Vagina (tissue), 2 donors: Measurements from ENCODE around the gene ZNF536.

ENCODE experiments used
- POLR2A ChIP-seq, 2 donors: fragments of 450-650 bp; IDR thresholded peaks; one replicate each; pipeline ENCODE4 v1.6.1; 2017; ENCODE audit warnings: antibody characterized with exemption in 2 of 2, mild to moderate bottlenecking in 2 of 2, moderate library complexity in 2 of 2
- POLR2AphosphoS5 ChIP-seq, 2 donors: sonication (generic); formaldehyde crosslinking; IDR thresholded peaks; one replicate each; pipeline ENCODE4 v1.9.0; 2017; ENCODE audit warnings: antibody characterized with exemption in 2 of 2, mild to moderate bottlenecking in 2 of 2, low read depth in 1 of 2; ENCODE audit not compliant: insufficient read depth in 1 of 2
- TF ChIP-seq, protein P1 (sequence below), 3 experiments: fragments of 450-650 bp in 2 of 3; fragments of 200-600 bp in 1 of 3; sonication (generic) in 1 of 3; IDR thresholded peaks; one replicate each; pipeline ENCODE4 v1.5.1; 2017 to 2019; ENCODE audit warnings: antibody characterized with exemption in 3 of 3, mild to moderate bottlenecking in 2 of 3, moderate library complexity in 2 of 3

DNA sequence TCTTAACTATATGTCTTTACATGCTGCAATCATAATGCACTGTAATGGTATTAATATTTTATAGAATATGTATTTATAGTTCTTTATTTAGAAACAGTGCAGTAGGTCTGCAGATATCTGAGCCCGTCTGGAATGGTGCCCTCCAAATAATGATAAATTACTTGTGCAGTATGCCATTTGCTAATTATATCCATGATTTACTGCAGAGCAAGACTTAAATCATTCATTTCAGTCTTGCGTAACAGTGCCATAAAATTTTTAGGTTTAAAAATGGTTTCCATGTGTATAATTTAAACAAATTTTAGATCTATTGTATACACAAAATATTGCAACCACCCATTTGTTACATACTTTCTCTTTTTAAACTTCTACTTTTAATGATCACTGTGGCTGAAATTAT is 175.1 kb downstream of the ZNF536 start:
- TF ChIP-seq, protein P1, sequence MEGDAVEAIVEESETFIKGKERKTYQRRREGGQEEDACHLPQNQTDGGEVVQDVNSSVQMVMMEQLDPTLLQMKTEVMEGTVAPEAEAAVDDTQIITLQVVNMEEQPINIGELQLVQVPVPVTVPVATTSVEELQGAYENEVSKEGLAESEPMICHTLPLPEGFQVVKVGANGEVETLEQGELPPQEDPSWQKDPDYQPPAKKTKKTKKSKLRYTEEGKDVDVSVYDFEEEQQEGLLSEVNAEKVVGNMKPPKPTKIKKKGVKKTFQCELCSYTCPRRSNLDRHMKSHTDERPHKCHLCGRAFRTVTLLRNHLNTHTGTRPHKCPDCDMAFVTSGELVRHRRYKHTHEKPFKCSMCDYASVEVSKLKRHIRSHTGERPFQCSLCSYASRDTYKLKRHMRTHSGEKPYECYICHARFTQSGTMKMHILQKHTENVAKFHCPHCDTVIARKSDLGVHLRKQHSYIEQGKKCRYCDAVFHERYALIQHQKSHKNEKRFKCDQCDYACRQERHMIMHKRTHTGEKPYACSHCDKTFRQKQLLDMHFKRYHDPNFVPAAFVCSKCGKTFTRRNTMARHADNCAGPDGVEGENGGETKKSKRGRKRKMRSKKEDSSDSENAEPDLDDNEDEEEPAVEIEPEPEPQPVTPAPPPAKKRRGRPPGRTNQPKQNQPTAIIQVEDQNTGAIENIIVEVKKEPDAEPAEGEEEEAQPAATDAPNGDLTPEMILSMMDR (IDR thresholded peaks at IDR 0.05), result no peak
- TF ChIP-seq POLR2A (IDR thresholded peaks at IDR 0.05) (no peak), POLR2AphosphoS5 (IDR thresholded peaks at IDR 0.05; ENCODE audit: insufficient read depth in 1 of 2, low read depth in 1 of 2) (no peak)
